ENCODE measurements around the gene SUFU.
"Not testable (repeated sequence)": the region's sequence is repeated elsewhere in the genome, so short reads cannot be mapped to it uniquely, and the experiment has no call there.

The SUFU gene

GRCh38 chr10:102480396-102480795 lies 23.4 kb upstream of the SUFU start:
- DNase-seq (ENCODE audit: low spot score): no peak

- no peak for DNase-seq (ENCODE audit: low spot score)
Measured at GRCh38 chr10:102484021-102484420, 19.8 kb upstream of the SUFU start.

DNA sequence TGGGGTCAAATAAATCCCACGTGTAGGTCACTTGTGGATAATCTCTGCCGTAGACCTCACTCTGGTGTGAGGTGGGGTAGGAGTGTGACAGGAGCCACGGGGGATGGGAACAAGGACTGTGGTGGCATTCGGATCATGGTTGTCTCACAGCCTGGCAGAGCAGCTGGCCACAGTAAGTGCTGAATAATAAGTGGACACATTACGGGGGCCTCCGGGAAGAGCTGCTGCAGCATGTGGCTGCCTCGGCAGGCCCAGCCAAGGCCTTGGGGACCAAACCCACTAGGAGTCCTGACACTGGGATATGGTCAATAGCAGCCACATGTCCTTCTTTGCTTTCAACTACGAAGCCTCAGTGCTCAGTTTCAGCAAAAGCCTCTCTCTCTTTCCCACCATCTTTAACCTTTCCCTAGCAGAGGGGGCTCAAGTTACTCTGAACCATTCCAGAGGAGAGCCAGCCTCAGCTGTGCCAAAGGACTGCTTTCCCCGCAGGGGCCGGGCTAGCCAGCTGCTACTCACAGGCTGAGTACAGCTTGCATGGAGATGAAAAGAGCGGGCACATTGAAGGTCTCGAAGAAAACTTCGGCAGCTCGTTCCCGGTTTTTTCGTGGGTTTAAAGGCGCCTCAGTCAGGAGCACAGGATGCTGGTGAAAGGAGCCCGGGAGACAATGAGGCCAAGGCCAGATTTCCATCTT lies 18.5 kb upstream of the SUFU start:
- DNase-seq (ENCODE audit: low spot score): no peak

- no peak for DNase-seq (ENCODE audit: low spot score)
Measured at GRCh38 chr10:102491136-102491535, 12.6 kb upstream of the SUFU start.

- no peak for DNase-seq (ENCODE audit: low spot score)
Measured at GRCh38 chr10:102492344-102492939, 11.3 kb upstream of the SUFU start.

GRCh38 chr10:102492983-102493382 lies 10.8 kb upstream of the SUFU start:
- no peak for DNase-seq (ENCODE audit: low spot score)

- DNase-seq (ENCODE audit: low spot score): no peak
Measured at GRCh38 chr10:102493771-102494170, 10.0 kb upstream of the SUFU start.

DNA sequence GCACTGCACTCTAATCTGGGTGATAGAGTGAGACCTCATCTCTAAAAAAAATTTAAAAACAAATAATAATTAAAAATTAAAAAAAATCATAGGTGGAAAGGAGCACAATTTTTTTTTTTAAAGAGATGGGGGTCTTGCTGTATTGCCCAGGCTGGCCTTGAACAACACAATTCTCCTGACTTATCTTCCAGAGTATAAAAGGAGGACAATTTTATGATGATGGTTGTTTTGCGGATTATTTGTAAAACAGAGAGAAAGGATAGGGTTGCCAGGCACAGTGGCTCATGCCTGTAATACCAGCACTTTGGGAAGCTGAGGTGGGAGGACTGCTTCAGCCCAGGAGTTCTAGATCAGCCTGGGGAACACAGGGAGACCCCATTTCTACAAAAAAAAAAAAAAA lies 6.2 kb upstream of the SUFU start:
- DNase-seq (ENCODE audit: low spot score): no peak

GRCh38 chr10:102499356-102499755 lies 4.4 kb upstream of the SUFU start:
- DNase-seq (ENCODE audit: low spot score): no peak

DNA sequence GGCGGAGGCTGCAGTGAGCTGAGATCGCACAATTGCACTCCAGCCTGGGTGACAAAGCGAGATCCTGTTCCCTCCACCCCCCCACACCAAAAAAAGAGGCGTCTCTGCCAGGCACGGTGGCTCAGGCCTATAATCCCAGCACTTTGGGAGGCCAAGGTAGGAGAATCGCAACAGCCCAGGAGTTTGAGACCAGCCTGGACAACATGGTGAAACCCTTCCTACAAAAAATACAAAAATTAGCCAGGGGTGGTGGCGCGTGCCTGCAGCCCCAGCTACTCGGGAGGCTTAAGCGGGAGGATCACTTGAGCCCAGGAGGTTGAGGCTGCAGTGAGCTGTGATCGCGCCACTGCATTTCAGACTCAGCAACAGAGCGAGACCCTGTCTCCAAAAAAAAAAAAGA lies 3.1 kb upstream of the SUFU start:
- not testable (repeated sequence) for DNase-seq (ENCODE audit: low spot score)

DNA sequence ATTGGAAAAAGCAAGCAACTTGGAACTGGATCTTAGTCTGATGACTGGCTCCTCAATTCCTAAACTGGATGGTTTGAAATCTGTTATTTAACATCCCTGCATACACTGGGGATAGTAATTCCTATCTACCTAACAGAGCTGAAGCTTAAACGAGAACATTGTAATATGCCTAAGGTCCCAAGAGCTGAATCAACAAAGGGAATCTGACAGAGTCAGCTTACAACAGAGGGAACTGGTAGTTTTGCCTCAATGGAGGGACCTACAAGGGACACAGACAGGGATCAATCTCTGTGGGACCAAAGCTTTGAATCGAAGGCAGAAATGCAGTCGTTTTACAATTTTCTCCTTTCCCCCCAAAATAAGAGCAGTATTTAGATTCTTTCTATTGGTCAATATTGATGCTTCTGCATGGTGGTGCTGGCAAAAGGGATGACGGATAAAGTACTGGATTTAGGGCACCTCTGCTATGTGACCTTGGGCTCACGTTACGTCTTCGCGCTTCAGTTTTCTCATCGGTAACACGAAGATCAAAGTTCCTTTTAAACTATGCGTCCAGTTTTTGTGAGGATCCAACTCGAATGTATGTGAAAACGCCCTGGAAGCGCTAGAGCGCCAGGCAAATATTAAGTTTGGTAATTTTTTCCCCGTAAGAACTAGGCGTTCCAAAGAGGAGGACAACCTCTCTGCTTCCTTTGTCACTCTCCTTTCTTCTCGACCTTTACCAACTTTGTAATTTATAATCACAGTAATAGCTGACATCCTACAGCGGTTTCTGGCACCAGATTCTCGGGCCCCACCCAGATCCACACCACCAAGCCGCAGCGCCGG lies 2.4 kb upstream of the SUFU start:
- no peak for DNase-seq (ENCODE audit: low spot score)

DNA sequence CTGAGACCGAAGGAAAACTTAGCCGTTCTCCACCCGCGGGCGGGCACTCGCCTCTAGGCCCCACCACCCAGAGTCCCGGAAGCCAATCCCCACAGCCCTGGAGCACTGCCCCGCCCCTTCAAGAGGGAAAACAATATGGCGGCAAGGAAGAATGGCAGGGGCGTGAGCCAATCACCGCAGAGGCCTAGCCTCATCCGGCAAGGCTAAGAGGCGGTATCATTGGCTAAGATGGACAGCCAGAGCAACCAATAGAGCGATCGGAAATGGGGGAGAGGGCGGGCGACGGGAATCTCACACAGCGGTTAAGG lies 1.8 kb upstream of the SUFU start:
- peak; percentile 92 for DNase-seq (ENCODE audit: low spot score)

- peak; percentile 78 for DNase-seq (ENCODE audit: low spot score)
Measured at GRCh38 chr10:102502337-102503151, 1.2 kb upstream of the SUFU start, which contains the start of gene ACTR1A. ACTR1A (minus strand) TSS chr10:102502712; CDS start chr10:102502647, 65 bp downstream.

- DNase-seq (ENCODE audit: low spot score): no peak
Measured at GRCh38 chr10:102504179-102504975, 605 bp downstream of the SUFU start.

DNA sequence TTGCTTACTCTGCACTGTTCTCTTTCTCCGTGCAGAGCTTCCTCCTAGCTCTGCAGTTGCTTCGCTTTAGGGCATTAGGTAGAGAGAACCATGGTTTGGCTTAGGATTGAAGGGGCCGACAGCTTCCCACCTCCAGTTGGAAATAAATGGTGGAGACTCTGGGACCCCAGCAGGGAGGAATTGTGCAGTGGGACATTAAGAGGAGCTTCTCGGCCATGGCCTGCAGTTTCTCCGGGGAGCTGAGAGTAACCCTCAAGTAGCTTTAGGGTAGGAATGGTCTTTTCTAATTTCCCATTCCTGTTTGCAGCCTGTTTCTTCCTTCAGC lies 1.2 kb downstream of the SUFU start:
- DNase-seq (ENCODE audit: low spot score): no peak

DNA sequence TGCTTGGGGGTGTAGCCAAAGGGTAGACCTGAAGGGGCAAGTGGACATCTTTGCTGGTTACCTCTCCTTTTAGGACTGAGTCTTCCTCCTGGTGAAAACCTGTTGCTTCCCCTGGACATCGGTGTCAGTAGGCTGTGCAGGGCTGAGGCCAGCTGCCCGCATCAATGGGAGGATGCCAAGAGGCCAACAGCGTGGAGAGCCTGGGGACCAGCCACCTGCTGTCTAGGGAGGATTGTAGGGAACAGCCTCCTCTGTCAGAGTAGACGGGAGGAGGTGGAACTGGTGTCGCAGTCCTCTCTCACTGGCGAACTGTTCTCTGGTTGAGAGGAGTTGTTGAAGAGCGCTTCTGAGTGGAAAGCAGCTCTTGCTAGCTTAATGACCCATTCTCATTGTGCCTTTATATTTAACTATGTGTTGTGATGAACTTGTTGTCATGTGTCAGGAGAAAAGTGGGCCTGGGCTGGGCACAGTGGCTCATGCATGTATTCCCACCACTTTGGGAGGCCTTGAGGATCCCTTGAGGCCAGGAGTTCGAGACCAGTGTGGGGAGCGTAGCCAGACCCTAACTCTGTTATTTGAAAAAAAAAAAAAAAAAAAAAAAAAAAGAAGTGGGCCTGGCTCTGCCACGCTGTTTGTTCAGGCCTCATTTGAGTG lies 1.8 kb downstream of the SUFU start:
- DNase-seq (ENCODE audit: low spot score): no peak

DNA sequence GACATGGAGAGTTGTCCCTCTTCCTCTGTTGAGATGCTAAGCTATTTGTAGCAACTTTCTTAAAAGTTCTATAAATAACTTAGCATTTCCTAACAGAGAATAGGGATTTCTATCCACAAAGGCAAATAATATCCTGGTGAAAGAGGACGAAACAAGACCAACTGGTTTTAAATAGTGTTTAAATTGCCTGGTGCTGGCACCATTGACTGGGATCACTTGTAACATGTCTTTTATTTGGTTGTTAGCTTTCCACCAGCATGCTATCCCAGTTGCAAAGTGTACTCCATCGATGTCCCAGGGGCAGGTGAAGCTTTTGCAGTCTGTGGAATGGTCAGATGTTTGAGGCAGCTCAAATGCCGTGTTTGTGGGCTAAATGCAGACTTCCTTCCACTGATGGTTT lies 3.7 kb downstream of the SUFU start:
- DNase-seq (ENCODE audit: low spot score): no peak

- no peak for DNase-seq (ENCODE audit: low spot score)
Measured at GRCh38 chr10:102508506-102508905, 4.7 kb downstream of the SUFU start.

DNA sequence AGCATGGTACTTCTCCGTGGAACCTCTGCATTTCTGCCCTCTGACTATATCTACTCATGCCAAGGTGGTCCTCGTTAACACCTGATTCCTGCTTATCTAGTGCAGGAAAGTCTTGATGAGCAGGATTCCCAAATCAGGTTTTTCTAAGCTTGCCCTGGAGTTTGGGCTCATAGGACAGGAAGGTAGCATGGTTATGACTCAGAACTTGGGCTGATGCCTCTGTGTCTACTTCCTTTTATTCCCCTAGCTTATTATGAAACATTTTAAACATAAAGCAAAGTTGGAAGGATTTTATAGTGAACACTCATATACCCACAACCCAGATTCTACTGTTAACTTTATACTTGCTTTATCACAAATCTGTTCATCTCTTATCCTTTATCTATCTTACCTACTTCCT lies 5.6 kb downstream of the SUFU start:
- no peak for DNase-seq (ENCODE audit: low spot score)

- no peak for DNase-seq (ENCODE audit: low spot score)
Measured at GRCh38 chr10:102511583-102512274, 8.0 kb downstream of the SUFU start.
